GM19240 (cell line): ENCODE data around the gene ESYT2.

Source experiments
- DNase-seq: peaks from one replicate; pipeline ENCODE4 v3.0.0; 2011; ENCODE audit warnings: low spot score; ENCODE audit not compliant: insufficient read length

Gene ESYT2

GRCh38 chr7:158804335-158804734, 25.0 kb downstream of the ESYT2 start:
- DNase-seq: no peak

- no peak for DNase-seq
These were observed 25.8 kb downstream of the ESYT2 start for GRCh38 chr7:158803367-158803969.

- no peak for DNase-seq
These were observed 26.6 kb downstream of the ESYT2 start for GRCh38 chr7:158802535-158803366.

- DNase-seq: no peak
These were observed 30.6 kb downstream of the ESYT2 start for GRCh38 chr7:158798741-158799140.

DNA sequence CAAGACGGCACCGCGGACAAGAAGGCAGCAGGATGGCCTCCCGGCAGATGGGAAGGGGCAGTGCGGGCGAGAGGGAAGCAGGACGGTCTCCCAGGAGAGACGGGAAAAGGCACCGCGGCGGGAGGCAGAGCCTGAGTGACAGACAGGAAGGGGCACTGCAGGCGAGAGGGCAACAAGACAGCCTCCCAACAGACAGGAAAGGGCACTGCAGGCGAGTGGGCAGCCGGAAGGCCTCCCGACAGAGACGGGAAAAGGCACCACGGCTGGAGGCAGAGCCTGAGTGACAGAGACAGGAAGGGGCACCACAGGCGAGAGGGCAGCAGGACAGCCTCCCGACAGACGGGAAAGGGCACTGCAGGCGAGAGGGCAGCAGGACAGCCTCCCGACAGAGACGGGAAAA, 32.6 kb downstream of the ESYT2 start:
- no peak for DNase-seq

DNA sequence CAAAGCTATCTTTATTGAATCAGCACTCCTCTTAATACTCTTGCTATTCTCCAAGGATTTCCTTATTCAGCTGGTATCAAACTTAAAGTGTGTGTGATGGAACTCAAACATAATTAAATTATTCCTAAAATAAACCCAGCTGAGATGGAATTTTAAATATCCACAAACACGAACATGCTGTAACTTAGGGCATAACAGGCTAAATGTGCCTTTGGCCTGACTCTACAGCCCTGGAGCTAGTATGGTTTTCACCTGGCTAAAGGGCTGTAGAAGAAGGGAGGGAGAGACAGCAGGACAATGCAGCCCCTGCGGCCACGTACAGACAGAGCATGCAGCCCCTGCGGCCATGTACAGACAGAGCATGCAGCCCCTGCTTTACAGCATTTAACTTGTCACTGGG, 34.0 kb downstream of the ESYT2 start:
- DNase-seq: no peak

- DNase-seq: no peak
These were observed 38.2 kb downstream of the ESYT2 start for GRCh38 chr7:158791107-158791506.

- DNase-seq: no peak
These were observed 39.5 kb downstream of the ESYT2 start for GRCh38 chr7:158789842-158790241.

DNA sequence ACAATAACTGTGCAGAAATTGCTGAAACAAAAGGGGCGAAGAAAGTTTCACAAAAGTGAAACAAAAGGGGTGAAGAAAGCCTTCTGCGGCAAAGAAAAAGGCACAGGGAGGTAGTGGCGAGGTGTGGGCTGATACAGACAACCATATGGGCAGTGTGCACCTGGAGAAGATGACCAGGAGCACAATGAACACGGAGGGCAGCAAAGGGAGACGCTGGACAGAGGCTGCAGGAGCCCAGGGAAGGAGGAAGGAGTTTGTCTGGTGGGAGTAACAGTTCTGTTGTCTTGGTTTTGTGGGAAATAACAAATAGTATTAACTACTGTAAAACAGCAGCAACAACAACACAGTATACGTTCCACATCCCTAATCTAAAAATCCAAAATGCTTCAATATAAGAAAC, 42.4 kb downstream of the ESYT2 start:
- no peak for DNase-seq

GRCh38 chr7:158784270-158784669, 45.0 kb downstream of the ESYT2 start:
- DNase-seq: no peak

- no peak for DNase-seq
These were observed 45.7 kb downstream of the ESYT2 start for GRCh38 chr7:158783595-158783994.

- no peak for DNase-seq
These were observed 46.4 kb downstream of the ESYT2 start for GRCh38 chr7:158782761-158783401.

DNA sequence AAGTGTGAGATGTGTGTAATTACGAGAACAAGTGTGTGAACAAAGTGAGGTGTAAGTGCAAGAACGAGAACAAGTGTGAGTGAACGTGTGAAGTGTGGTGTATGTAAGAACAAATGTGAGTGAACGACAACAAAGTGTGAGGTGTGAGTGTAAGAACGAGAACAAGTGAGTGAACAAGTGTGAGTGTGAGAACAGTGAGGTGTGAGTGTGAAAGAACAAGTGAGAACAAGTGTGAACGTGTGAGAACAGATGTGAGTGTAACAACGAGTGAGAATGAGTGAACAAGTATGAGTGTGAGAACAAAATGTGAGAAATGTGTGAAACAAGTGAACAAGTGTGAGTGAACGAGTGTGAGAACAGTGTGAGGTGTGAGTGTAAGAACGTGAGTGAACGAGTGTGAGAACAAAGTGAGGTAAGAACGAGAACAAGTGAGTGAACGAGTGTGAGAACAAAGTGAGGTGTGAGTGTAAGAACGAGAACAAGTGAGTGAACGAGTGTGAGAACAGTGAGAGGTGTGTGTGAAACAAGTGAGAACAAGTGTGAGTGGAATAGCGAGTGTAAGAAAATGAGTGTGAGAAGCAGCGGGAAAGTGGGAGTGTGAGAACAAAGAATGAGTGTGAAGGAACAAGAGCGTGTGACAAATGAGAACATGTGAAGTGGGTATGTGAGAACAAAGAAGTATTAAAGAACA, 47.2 kb downstream of the ESYT2 start:
- DNase-seq: no peak

DNA sequence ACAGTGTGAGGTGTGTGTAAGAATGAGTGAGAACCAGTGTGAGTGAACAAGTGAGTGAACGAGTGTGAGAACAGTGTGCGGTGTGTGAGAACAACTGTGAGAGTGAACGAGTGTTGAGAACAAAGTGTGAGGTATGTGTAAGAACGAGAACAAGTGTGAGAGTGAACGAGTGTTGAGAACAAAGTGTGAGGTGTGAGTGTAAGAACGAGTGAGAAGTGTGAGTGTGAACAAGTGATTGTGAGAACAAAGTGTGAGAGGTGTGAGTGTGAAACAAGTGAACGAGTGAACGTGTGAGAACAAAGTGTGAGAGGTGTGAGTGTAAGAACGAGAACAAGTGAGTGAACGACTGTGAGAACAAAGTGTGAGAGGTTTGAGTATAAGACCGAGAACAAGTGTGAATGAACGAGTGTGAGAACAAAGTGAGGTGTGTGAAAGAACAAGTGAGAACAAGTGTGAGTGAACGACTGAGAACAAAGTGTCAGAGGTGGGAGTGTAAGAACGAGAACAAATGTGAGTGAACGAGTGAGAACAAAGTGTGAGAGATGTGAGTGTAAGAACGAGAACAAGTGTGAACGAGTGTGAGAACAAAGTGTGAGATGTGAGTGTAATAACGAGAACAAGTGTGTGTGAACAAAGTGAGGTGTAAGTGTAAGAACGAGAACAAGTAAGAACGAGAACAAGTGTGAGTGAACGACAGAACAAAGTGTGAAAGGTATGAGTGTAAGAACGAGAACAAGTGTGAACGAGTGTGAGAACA, 47.9 kb downstream of the ESYT2 start:
- no peak for DNase-seq

GRCh38 chr7:158779061-158780000, 50.0 kb downstream of the ESYT2 start:
- DNase-seq: no peak

DNA sequence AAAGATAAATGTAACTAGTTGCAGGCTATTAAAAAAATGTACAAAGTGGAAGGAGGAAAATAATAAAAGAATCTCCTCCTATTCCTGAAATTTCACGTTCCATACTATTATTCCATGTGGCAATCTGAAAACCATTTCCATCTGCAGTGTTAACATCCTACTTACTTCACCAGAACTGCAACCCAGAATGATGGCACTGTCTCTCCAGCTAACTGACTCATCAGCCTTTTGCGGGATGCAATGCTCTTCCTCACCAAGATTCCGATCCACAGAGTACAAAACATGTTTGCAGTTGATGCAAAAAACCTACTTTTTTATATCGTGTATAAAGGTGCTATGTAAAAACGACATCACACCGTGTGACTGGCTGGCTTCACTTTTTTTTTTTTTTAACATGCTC, 50.8 kb downstream of the ESYT2 start:
- no peak for DNase-seq

DNA sequence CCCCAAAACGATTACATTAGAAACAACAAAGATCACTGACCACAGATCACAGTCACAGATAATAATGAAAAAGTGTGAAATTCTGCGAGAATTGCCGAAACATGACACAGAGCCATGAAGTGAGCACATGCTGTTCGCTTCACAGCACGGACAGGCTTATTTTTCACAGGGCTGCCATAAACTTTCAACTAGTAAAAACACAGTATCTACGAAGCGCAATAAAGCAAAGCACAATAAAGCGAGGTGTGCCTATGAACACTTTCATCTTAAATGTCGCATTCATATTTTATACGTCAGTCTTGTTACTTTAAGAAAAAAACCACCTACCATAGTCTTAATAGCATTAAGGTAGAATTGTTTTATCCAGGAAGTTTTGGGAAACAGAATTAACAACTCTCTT, 51.5 kb downstream of the ESYT2 start:
- no peak for DNase-seq

- DNase-seq: no peak
These were observed 52.8 kb downstream of the ESYT2 start for GRCh38 chr7:158776474-158776873.

DNA sequence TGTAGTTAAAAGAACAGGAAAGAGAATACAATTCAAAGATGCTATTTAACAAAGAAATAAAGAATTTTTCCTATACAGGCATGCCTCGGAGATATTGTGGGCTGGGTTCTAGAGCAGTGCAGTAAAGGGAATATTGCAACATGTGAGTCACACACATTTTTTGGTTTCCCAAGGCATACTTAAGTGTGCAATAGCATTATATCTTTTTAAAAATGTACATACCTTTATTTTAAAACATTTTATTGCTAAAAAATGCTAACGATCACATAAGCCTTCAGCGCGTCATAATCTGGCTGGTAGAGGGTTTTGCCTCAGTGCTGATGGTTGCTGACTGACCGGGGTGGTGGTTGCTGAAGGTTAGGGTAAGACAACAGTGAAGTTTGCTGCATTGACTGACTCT, 54.4 kb downstream of the ESYT2 start:
- no peak for DNase-seq

GRCh38 chr7:158772916-158773315, 56.4 kb downstream of the ESYT2 start:
- DNase-seq: no peak
